Endodermal cell (in vitro differentiated cells): ENCODE results near the gene PLCB4. TPM values are rescaled to one million over a fixed set of nuclear protein-coding genes. Genes with fewer than 3 reads are reported as not detected.

ENCODE experiments used
- DNase-seq: peaks from one replicate; pipeline ENCODE4 v3.0.0-alpha.2; 2017
- H3K27ac ChIP-seq: 2 replicates; pipeline ENCODE4 v1.5.1; 2013; ENCODE audit warnings: mild to moderate bottlenecking, low read depth, low read length, moderate library complexity
- H3K27me3 ChIP-seq: 2 replicates; pipeline ENCODE4 v1.6.1; 2013; ENCODE audit warnings: mild to moderate bottlenecking, low read length, moderate library complexity; ENCODE audit not compliant: insufficient read depth, control insufficient read depth, poor library complexity, severe bottlenecking
- H3K36me3 ChIP-seq: 2 replicates; pipeline ENCODE4 v1.7.0; 2013; ENCODE audit warnings: mild to moderate bottlenecking, low read length, moderate library complexity; ENCODE audit not compliant: control insufficient read depth, insufficient read depth
- H3K4me1 ChIP-seq: one replicate; pipeline ENCODE4 v1.7.0; 2013; ENCODE audit warnings: low read length; ENCODE audit not compliant: control insufficient read depth, insufficient read depth
- H3K4me3 ChIP-seq: 2 replicates; pipeline ENCODE4 v1.5.1; 2013; ENCODE audit warnings: mild to moderate bottlenecking, low read length, moderate library complexity
- H3K9ac ChIP-seq: 2 replicates; pipeline ENCODE4 v1.6.1; 2013; ENCODE audit warnings: mild to moderate bottlenecking, low read length, moderate library complexity; ENCODE audit not compliant: poor library complexity, severe bottlenecking; ENCODE audit errors: extremely low read depth
- H3K9me3 ChIP-seq: 2 replicates; pipeline ENCODE4 v1.6.1; 2013; ENCODE audit warnings: mild to moderate bottlenecking, low read length, moderate library complexity; ENCODE audit not compliant: control insufficient read depth
- H3K27ac Mint-ChIP-seq: 2 replicates; pipeline ENCODE4 v1.8.0; 2020; ENCODE audit warnings: mixed read lengths
- H3K27me3 Mint-ChIP-seq: 2 replicates; pipeline ENCODE4 v1.8.0; 2021; ENCODE audit warnings: mild to moderate bottlenecking, mixed read lengths; ENCODE audit not compliant: insufficient read depth
- H3K36me3 Mint-ChIP-seq: 2 replicates; pipeline ENCODE4 v1.8.0; 2020; ENCODE audit warnings: low read depth, mixed read lengths
- H3K4me1 Mint-ChIP-seq: 2 replicates; pipeline ENCODE4 v1.8.0; 2020; ENCODE audit warnings: mixed read lengths
- H3K4me3 Mint-ChIP-seq: 2 replicates; pipeline ENCODE4 v1.8.0; 2020; ENCODE audit warnings: mild to moderate bottlenecking, moderate library complexity, mixed read lengths
- H3K9me3 Mint-ChIP-seq: 2 replicates; pipeline ENCODE4 v1.8.0; 2020; ENCODE audit warnings: mild to moderate bottlenecking, mixed read lengths
- CTCF ChIP-seq: fragments of 200-600 bp; sonication (generic); conservative IDR thresholded peaks from 2 replicates; pipeline ENCODE4 v1.5.0; 2021; ENCODE audit warnings: antibody characterized with exemption, mild to moderate bottlenecking
- WGBS, 2 experiments: methylation state at CpG; one replicate each; pipeline versions ENCODE4 v1.1.5 to v1.1.7; 2013; ENCODE audit warnings: missing lambda C conversion rate in 2 of 2, mixed read lengths in 1 of 2; ENCODE audit not compliant: insufficient coverage in 1 of 2, insufficient read length in 1 of 2; 5-methylcytosine and 5-hydroxymethylcytosine counted together
- total RNA-seq, 2 donors: library from RNA; stranded (reverse); fragmentation: NEBNext Ultra II Directional in 1 of 2; extraction: Animal tissue kit (Norgen Biotek cat#: 25700) in 1 of 2; gene quantifications; 2 replicates in 1 of 2; 3 replicates in 1 of 2; pipeline ENCODE4 v1.2.1, GENCODE V29; 2021

Gene PLCB4
- total RNA-seq, 2 donors from 2014 or later, result 14.4 to 14.6 TPM

GRCh38 chr20:9415426-9415825 lies 346.5 kb downstream of the PLCB4 start:
- Mint-ChIP-seq H3K27me3 (no peaks in the 10 kb centered on the region), H3K4me1 (no peaks in the 10 kb centered on the region), H3K27ac (no peak overlapping the region), H3K4me3 (no peak overlapping the region), H3K36me3 (no peaks in the 10 kb centered on the region), H3K9me3 (no peaks in the 10 kb centered on the region)
- Histone ChIP-seq H3K9ac (no peak overlapping the region), H3K27me3 (no peaks in the 10 kb centered on the region), H3K4me3 (no peak overlapping the region), H3K27ac (no peak overlapping the region), H3K36me3 (no peaks in the 10 kb centered on the region), H3K4me1 (no peaks in the 10 kb centered on the region), H3K9me3 (no peaks in the 10 kb centered on the region)
- DNase-seq, result no peak
- no peak for TF ChIP-seq CTCF
- 93 to 100% methylated on average over 1 to 2 of the region's 2 CpGs for WGBS, 2 experiments

- Mint-ChIP-seq H3K4me3 (no peak overlapping the region), H3K9me3 (no peaks in the 10 kb centered on the region), H3K27me3 (no peaks in the 10 kb centered on the region), H3K4me1 (no peaks in the 10 kb centered on the region), H3K36me3 (peaks cover 3% of the 10 kb centered on the region), H3K27ac (no peak overlapping the region)
- H3K36me3 ChIP-seq, result no peaks in the 10 kb centered on the region
- H3K4me1 ChIP-seq, result no peaks in the 10 kb centered on the region
- H3K27ac ChIP-seq, result no peak overlapping the region
- WGBS, 2 experiments, result 87 to 94% methylated on average over 3 of the region's 3 CpGs
- H3K4me3 ChIP-seq, result no peak overlapping the region
- H3K27me3 ChIP-seq, result no peaks in the 10 kb centered on the region
- H3K9ac ChIP-seq, result no peak overlapping the region
- no peak for TF ChIP-seq CTCF
- no peak for DNase-seq
- H3K9me3 ChIP-seq, result no peaks in the 10 kb centered on the region
Measured at GRCh38 chr20:9416421-9416820, 347.5 kb downstream of the PLCB4 start.

- Mint-ChIP-seq H3K36me3 (peaks cover 5% of the 10 kb centered on the region), H3K9me3 (no peaks in the 10 kb centered on the region), H3K27me3 (no peaks in the 10 kb centered on the region), H3K4me1 (no peaks in the 10 kb centered on the region), H3K27ac (no peak overlapping the region), H3K4me3 (no peak overlapping the region)
- no peak overlapping the region for H3K4me3 ChIP-seq
- DNase-seq, result no peak
- H3K27me3 ChIP-seq, result no peaks in the 10 kb centered on the region
- no peak for TF ChIP-seq CTCF
- no peak overlapping the region for H3K27ac ChIP-seq
- H3K4me1 ChIP-seq, result no peaks in the 10 kb centered on the region
- no peak overlapping the region for H3K9ac ChIP-seq
- H3K9me3 ChIP-seq, result no peaks in the 10 kb centered on the region
- H3K36me3 ChIP-seq, result no peaks in the 10 kb centered on the region
Measured at GRCh38 chr20:9417665-9418064, 348.8 kb downstream of the PLCB4 start.
